H9 (cell line): ENCODE measurements around the gene GOLGA8N. TPM values are rescaled to one million over a fixed set of nuclear protein-coding genes. Genes with fewer than 3 reads are reported as not detected.

Source experiments
- DNase-seq: peaks from one replicate; pipeline ENCODE4 v3.0.0-alpha.2; 2017
- H2AFZ ChIP-seq: one replicate; pipeline ENCODE4 v1.6.1; 2013; ENCODE audit warnings: mild to moderate bottlenecking, low read length, control low read depth, moderate library complexity
- H2AK5ac ChIP-seq: 2 replicates; pipeline ENCODE4 v1.6.1; 2013; ENCODE audit warnings: low read length, control low read depth, mixed read lengths; ENCODE audit not compliant: insufficient read length
- H2BK120ac ChIP-seq: one replicate; pipeline ENCODE4 v1.6.1; 2013; ENCODE audit warnings: low read depth, mild to moderate bottlenecking, low read length, control low read depth, inconsistent platforms; ENCODE audit not compliant: poor library complexity, severe bottlenecking
- H2BK12ac ChIP-seq: 2 replicates; pipeline ENCODE4 v1.6.1; 2013; ENCODE audit warnings: low read length, control low read depth, mixed read lengths, low read depth; ENCODE audit not compliant: insufficient read length
- H2BK15ac ChIP-seq: 2 replicates; pipeline ENCODE4 v1.6.1; 2013; ENCODE audit warnings: low read depth, low read length, control low read depth
- H2BK20ac ChIP-seq: one replicate; pipeline ENCODE4 v1.6.1; 2013; ENCODE audit warnings: low read depth, mild to moderate bottlenecking, low read length, control low read depth, inconsistent platforms; ENCODE audit not compliant: poor library complexity, severe bottlenecking
- H2BK5ac ChIP-seq: 2 replicates; pipeline ENCODE4 v1.6.1; 2013; ENCODE audit warnings: low read length, control low read depth, mixed read lengths; ENCODE audit not compliant: insufficient read length
- H3K14ac ChIP-seq: 2 replicates; pipeline ENCODE4 v1.6.1; 2013; ENCODE audit warnings: low read length, control low read depth; ENCODE audit not compliant: insufficient read depth
- H3K18ac ChIP-seq: 2 replicates; pipeline ENCODE4 v1.6.1; 2013; ENCODE audit warnings: low read depth, mild to moderate bottlenecking, mixed read lengths, low read length, control low read depth; ENCODE audit not compliant: insufficient read length
- H3K23ac ChIP-seq: 2 replicates; pipeline ENCODE4 v1.6.1; 2013; ENCODE audit warnings: low read length, control low read depth, mixed read lengths, low read depth; ENCODE audit not compliant: insufficient read length
- H3K23me2 ChIP-seq: 2 replicates; pipeline ENCODE4 v1.6.1; 2013; ENCODE audit warnings: low read depth, mild to moderate bottlenecking, mixed read lengths, low read length, control low read depth; ENCODE audit not compliant: insufficient read length, poor library complexity, severe bottlenecking
- H3K27ac ChIP-seq: 2 replicates; pipeline ENCODE4 v1.5.1; 2013; ENCODE audit warnings: low read length, control low read depth, mixed read lengths, low read depth; ENCODE audit not compliant: insufficient read length
- H3K27me3 ChIP-seq: 2 replicates; pipeline ENCODE4 v1.6.1; 2013; ENCODE audit warnings: low read length, control low read depth, inconsistent platforms; ENCODE audit not compliant: insufficient read depth
- H3K4ac ChIP-seq: 2 replicates; pipeline ENCODE4 v1.6.1; 2013; ENCODE audit warnings: low read depth, mild to moderate bottlenecking, control low read depth, inconsistent platforms, low read length, moderate library complexity
- H3K4me1 ChIP-seq: 2 replicates; pipeline ENCODE4 v1.6.1; 2013; ENCODE audit warnings: low read length, control low read depth, inconsistent platforms; ENCODE audit not compliant: insufficient read depth
- H3K4me2 ChIP-seq: 2 replicates; pipeline ENCODE4 v1.6.1; 2013; ENCODE audit warnings: low read length, control low read depth, mixed read lengths; ENCODE audit not compliant: insufficient read length, insufficient read depth
- H3K56ac ChIP-seq: 2 replicates; pipeline ENCODE4 v1.6.1; 2013; ENCODE audit warnings: low read depth, mild to moderate bottlenecking, mixed read lengths, low read length, control low read depth; ENCODE audit not compliant: insufficient read length
- H3K79me1 ChIP-seq: 2 replicates; pipeline ENCODE4 v1.6.1; 2013; ENCODE audit warnings: low read depth, mild to moderate bottlenecking, moderate library complexity, low read length, control low read depth, inconsistent platforms; ENCODE audit not compliant: insufficient read depth, poor library complexity, severe bottlenecking
- H3K79me2 ChIP-seq: 2 replicates; pipeline ENCODE4 v1.6.1; 2013; ENCODE audit warnings: low read length, control low read depth, inconsistent platforms; ENCODE audit not compliant: insufficient read depth
- H3K9ac ChIP-seq: 2 replicates; pipeline ENCODE4 v1.6.1; 2013; ENCODE audit warnings: low read length, control low read depth, mixed read lengths; ENCODE audit not compliant: insufficient read length; ENCODE audit errors: extremely low read depth
- H3K9me3 ChIP-seq: one replicate; pipeline ENCODE4 v1.6.1; 2013; ENCODE audit warnings: low read depth, low read length, inconsistent platforms; ENCODE audit not compliant: control insufficient read depth
- H3T11ph ChIP-seq: one replicate; pipeline ENCODE4 v1.6.1; 2013; ENCODE audit warnings: mild to moderate bottlenecking, low read length, control low read depth, inconsistent platforms
- H4K20me1 ChIP-seq: one replicate; pipeline ENCODE4 v1.6.1; 2013; ENCODE audit not compliant: control insufficient read depth, insufficient read length, insufficient read depth
- H4K5ac ChIP-seq: 2 replicates; pipeline ENCODE4 v1.6.1; 2013; ENCODE audit warnings: low read depth, mild to moderate bottlenecking, mixed read lengths, low read length, control low read depth; ENCODE audit not compliant: insufficient read length
- H4K8ac ChIP-seq: replicated peaks from 2 replicates; pipeline ENCODE4 v1.6.1; 2013; ENCODE audit warnings: low read length, control low read depth, mixed read lengths, low read depth; ENCODE audit not compliant: insufficient read length
- H4K91ac ChIP-seq: 2 replicates; pipeline ENCODE4 v1.6.1; 2013; ENCODE audit warnings: low read depth, mild to moderate bottlenecking, moderate library complexity, mixed read lengths, low read length, control low read depth; ENCODE audit not compliant: insufficient read length
- H3K27ac Mint-ChIP-seq, 3 experiments: 2 replicates in 2 of 3; 3 replicates in 1 of 3; pipeline ENCODE4 v1.8.0; 2020 to 2021; ENCODE audit warnings: mixed read lengths in 3 of 3, mild to moderate bottlenecking in 1 of 3, moderate library complexity in 1 of 3
- H3K27me3 Mint-ChIP-seq: 2 replicates; pipeline ENCODE4 v1.8.0; 2021; ENCODE audit warnings: low read depth, mild to moderate bottlenecking, moderate library complexity, mixed read lengths
- H3K36me3 Mint-ChIP-seq, 3 experiments: 2 replicates in 2 of 3; 3 replicates in 1 of 3; pipeline ENCODE4 v1.8.0; 2020 to 2021; ENCODE audit warnings: low read depth in 3 of 3, mixed read lengths in 3 of 3; ENCODE audit not compliant: insufficient read depth in 1 of 3
- H3K4me1 Mint-ChIP-seq, 2 experiments: 2 replicates each; pipeline ENCODE4 v1.8.0; 2020; ENCODE audit warnings: mixed read lengths in 2 of 2
- H3K4me3 Mint-ChIP-seq, 2 experiments: 2 replicates in 1 of 2; 3 replicates in 1 of 2; pipeline ENCODE4 v1.8.0; 2020 to 2021; ENCODE audit warnings: mild to moderate bottlenecking in 2 of 2, mixed read lengths in 2 of 2, moderate library complexity in 1 of 2
- H3K9me3 Mint-ChIP-seq, 2 experiments: 2 replicates in 1 of 2; 3 replicates in 1 of 2; pipeline ENCODE4 v1.8.0; 2020; ENCODE audit warnings: mild to moderate bottlenecking in 2 of 2, mixed read lengths in 2 of 2, moderate library complexity in 1 of 2
- WGBS: extraction: QIAGEN DNeasy Blood & Tissue Kit; methylation state at CpG from one replicate; pipeline ENCODE4 v1.1.7; 2013; ENCODE audit warnings: missing lambda C conversion rate, low lambda C conversion rate, mixed read lengths; ENCODE audit not compliant: insufficient read length; ENCODE audit errors: extremely low coverage; 5-methylcytosine and 5-hydroxymethylcytosine counted together
- total RNA-seq: library from RNA; stranded (reverse); gene quantifications from 2 replicates; pipeline ENCODE4 v1.2.1, GENCODE V29; 2021
- TF ChIP-seq, protein P1 (sequence below): fragments of 200-600 bp; sonication (generic); conservative IDR thresholded peaks from 3 replicates; pipeline ENCODE4 v1.8.0; 2021; ENCODE audit warnings: antibody characterized with exemption, mild to moderate bottlenecking

Gene GOLGA8N
- total RNA-seq, 1 experiment from 2014 or later: 0.50 TPM

DNA sequence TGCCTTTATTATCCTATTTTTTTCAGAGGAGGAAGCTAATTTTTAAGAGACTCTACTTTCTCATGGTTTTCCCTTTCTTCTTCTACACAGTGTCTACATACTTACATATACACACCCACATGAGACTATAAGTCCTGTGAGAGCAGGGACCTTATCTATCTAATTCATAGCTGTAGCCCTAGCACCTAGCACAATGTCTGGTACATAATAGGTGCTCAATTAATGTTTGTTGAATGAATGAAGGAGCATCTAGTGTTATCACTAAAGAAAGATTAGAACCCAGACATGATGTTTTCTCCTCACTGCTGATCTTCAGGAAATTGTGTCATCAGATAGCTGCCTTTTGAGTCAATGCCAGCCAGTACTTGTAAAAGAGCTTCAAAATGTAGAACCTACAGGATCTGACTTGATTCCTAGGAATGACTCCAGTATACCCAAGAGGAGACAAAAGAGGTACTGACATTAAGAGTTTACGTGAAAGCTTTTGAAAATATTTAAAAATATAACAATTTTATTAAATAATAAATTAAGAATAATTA, 50.7 kb downstream of the GOLGA8N start:
- no peak overlapping the region for H3K14ac ChIP-seq
- no peak overlapping the region for H3K4me2 ChIP-seq
- H3K4me1 ChIP-seq: peaks cover 4% of the 10 kb centered on the region; the same call in 1 of the 2 replicates
- H3K27me3 ChIP-seq: no peaks in the 10 kb centered on the region
- DNase-seq: no peak
- no peak overlapping the region for H3K4me3 Mint-ChIP-seq
- H3K79me1 ChIP-seq: no peaks in the 10 kb centered on the region
- H3K79me2 ChIP-seq: no peaks in the 10 kb centered on the region
- no peak overlapping the region for H3T11ph ChIP-seq
- H3K9me3 Mint-ChIP-seq: no peaks in the 10 kb centered on the region
- H2BK20ac ChIP-seq: no peak overlapping the region
- no peak overlapping the region for H2AFZ ChIP-seq
- no peak overlapping the region for H3K23ac ChIP-seq
- H3K27ac ChIP-seq: no peak overlapping the region
- TF ChIP-seq, protein P1, sequence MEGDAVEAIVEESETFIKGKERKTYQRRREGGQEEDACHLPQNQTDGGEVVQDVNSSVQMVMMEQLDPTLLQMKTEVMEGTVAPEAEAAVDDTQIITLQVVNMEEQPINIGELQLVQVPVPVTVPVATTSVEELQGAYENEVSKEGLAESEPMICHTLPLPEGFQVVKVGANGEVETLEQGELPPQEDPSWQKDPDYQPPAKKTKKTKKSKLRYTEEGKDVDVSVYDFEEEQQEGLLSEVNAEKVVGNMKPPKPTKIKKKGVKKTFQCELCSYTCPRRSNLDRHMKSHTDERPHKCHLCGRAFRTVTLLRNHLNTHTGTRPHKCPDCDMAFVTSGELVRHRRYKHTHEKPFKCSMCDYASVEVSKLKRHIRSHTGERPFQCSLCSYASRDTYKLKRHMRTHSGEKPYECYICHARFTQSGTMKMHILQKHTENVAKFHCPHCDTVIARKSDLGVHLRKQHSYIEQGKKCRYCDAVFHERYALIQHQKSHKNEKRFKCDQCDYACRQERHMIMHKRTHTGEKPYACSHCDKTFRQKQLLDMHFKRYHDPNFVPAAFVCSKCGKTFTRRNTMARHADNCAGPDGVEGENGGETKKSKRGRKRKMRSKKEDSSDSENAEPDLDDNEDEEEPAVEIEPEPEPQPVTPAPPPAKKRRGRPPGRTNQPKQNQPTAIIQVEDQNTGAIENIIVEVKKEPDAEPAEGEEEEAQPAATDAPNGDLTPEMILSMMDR: no peak
- H2BK120ac ChIP-seq: no peak overlapping the region
- no peaks in the 10 kb centered on the region for H3K9me3 ChIP-seq
- no peak overlapping the region for H3K56ac ChIP-seq
- peaks cover 2 to 27% (median 5%) of the 10 kb centered on the region in 3 experiments; a peak in 6 of 7 replicates for H3K36me3 Mint-ChIP-seq
- H2BK15ac ChIP-seq: no peak overlapping the region
- no peak overlapping the region for H2BK12ac ChIP-seq
- no peak overlapping the region for H3K18ac ChIP-seq
- no peak overlapping the region for H4K8ac ChIP-seq
- H4K20me1 ChIP-seq: no peaks in the 10 kb centered on the region
- H4K5ac ChIP-seq: no peak overlapping the region
- H2BK5ac ChIP-seq: no peak overlapping the region
- H3K27me3 Mint-ChIP-seq: no peaks in the 10 kb centered on the region; the same call in 1 of the 2 replicates
- H2AK5ac ChIP-seq: no peak overlapping the region
- H3K9ac ChIP-seq: no peak overlapping the region
- no peak overlapping the region for H4K91ac ChIP-seq
- WGBS: no CpG with 5 or more reads among the region's 1 CpG
- no peak overlapping the region for H3K4ac ChIP-seq
- H3K4me1 Mint-ChIP-seq: peaks cover 21 to 22% of the 10 kb centered on the region in 2 experiments
- H3K27ac Mint-ChIP-seq: no peak overlapping the region
- no peaks in the 10 kb centered on the region for H3K23me2 ChIP-seq
